Common myeloid progenitor, CD34-positive (primary cell): ENCODE results near the gene CDH4.

Source experiments
- CTCF ChIA-PET: fragments of 350-600 bp; sonication (Branson Sonifier 250); formaldehyde crosslinking; loops from one replicate; lab custom pipeline; 2021; ENCODE audit warnings: antibody characterized with exemption; lab: Charles Lee
- POLR2A ChIA-PET: fragments of 350-600 bp; sonication (Branson Sonifier 250); formaldehyde crosslinking; loops from one replicate; lab custom pipeline; 2021; ENCODE audit warnings: antibody characterized with exemption; lab: Charles Lee
- DNase-seq, 3 donors: peaks; one replicate each; pipeline versions ENCODE4 v3.0.0 to v3.0.0-alpha.2; 2013
- H3K27ac ChIP-seq, 2 experiments: 1 replicate in 1 of 2; 2 replicates in 1 of 2; pipeline ENCODE4 v1.7.0; 2013; ENCODE audit warnings: inconsistent platforms in 2 of 2, low read length in 2 of 2, mild to moderate bottlenecking in 2 of 2, low read depth in 1 of 2, moderate library complexity in 1 of 2; ENCODE audit not compliant: severe bottlenecking in 2 of 2, insufficient read depth in 1 of 2, poor library complexity in 1 of 2
- H3K27me3 ChIP-seq, 5 experiments: replicated peaks in 2 of 5; 1 replicate in 3 of 5; 2 replicates in 2 of 5; pipeline versions ENCODE4 v1.6.1 to v1.7.0; 2013; ENCODE audit warnings: low read length in 4 of 5, mild to moderate bottlenecking in 2 of 5, moderate library complexity in 2 of 5, inconsistent platforms in 1 of 5; ENCODE audit not compliant: insufficient read depth in 5 of 5, control insufficient read depth in 4 of 5
- H3K36me3 ChIP-seq, 4 experiments: 1 replicate in 2 of 4; 2 replicates in 2 of 4; pipeline versions ENCODE4 v1.6.1 to v1.7.0; 2013; ENCODE audit warnings: low read length in 3 of 4, control low read depth in 1 of 4, mild to moderate bottlenecking in 1 of 4; ENCODE audit not compliant: control insufficient read depth in 4 of 4, insufficient read depth in 4 of 4
- H3K4me1 ChIP-seq, 4 experiments: 1 replicate in 3 of 4; 2 replicates in 1 of 4; pipeline versions ENCODE4 v1.6.1 to v1.7.1; 2013; ENCODE audit warnings: low read length in 3 of 4, mild to moderate bottlenecking in 3 of 4, control low read depth in 1 of 4, inconsistent platforms in 1 of 4, moderate library complexity in 1 of 4; ENCODE audit not compliant: control insufficient read depth in 4 of 4, insufficient read depth in 4 of 4; ENCODE audit errors: control extremely low read depth in 1 of 4
- H3K4me3 ChIP-seq, 7 experiments: 1 replicate in 4 of 7; 2 replicates in 3 of 7; pipeline versions ENCODE4 v1.5.1 to v1.7.0; 2013; ENCODE audit warnings: mild to moderate bottlenecking in 7 of 7, low read length in 6 of 7, moderate library complexity in 6 of 7, inconsistent platforms in 2 of 7, low read depth in 2 of 7, control low read depth in 1 of 7; ENCODE audit not compliant: insufficient read depth in 4 of 7, control insufficient read depth in 1 of 7; ENCODE audit errors: extremely low read depth in 1 of 7
- H3K9me3 ChIP-seq, 5 experiments: 1 replicate in 4 of 5; 2 replicates in 1 of 5; pipeline versions ENCODE4 v1.6.1 to v1.7.1; 2013; ENCODE audit warnings: low read length in 4 of 5, mild to moderate bottlenecking in 2 of 5, inconsistent platforms in 1 of 5, low read depth in 1 of 5, moderate library complexity in 1 of 5; ENCODE audit not compliant: control insufficient read depth in 4 of 5, insufficient read depth in 2 of 5; ENCODE audit errors: control extremely low read depth in 1 of 5
- WGBS: methylation state at CpG from one replicate; pipeline ENCODE4 v1.1.5; 2013; ENCODE audit not compliant: insufficient coverage; 5-methylcytosine and 5-hydroxymethylcytosine counted together

CDH4 gene

GRCh38 chr20:61718361-61719005 is 466.4 kb downstream of the CDH4 start:
- H3K27me3 ChIP-seq, result peaks cover 0 to 3% (median 0%) of the 10 kb centered on the region in 5 experiments
- POLR2A ChIA-PET, result no interaction called here
- H3K36me3 ChIP-seq, result peaks cover 0 to 6% (median 0%) of the 10 kb centered on the region in 4 experiments
- CTCF ChIA-PET, result no interaction called here
- H3K4me3 ChIP-seq, result peak overlapping the region in 2 of 7 experiments; percentile 68 to 73
- H3K9me3 ChIP-seq, result peaks cover 0 to 25% (median 13%) of the 10 kb centered on the region in 5 experiments
- H3K27ac ChIP-seq, result no peak overlapping the region
- WGBS, result 88% methylated on average over 7 of the region's 11 CpGs
- DNase-seq, result no peak
- peaks cover 0 to 15% (median 3%) of the 10 kb centered on the region in 4 experiments for H3K4me1 ChIP-seq

GRCh38 chr20:61719691-61720347 is 467.8 kb downstream of the CDH4 start:
- H3K9me3 ChIP-seq, result peaks cover 0 to 23% (median 13%) of the 10 kb centered on the region in 5 experiments
- WGBS, result 16% methylated on average over 16 of the region's 25 CpGs
- ChIA-PET POLR2A (no interaction called here), CTCF (interaction anchor here (0.6 kb wide), 1 partner anchor 12 kb away, joined by 4 read pairs; no protein-coding TSS in a partner anchor)
- peaks cover 0 to 3% (median 0%) of the 10 kb centered on the region in 5 experiments for H3K27me3 ChIP-seq
- H3K27ac ChIP-seq, result peak overlapping the region in 1 of 2 experiments; percentile 18
- H3K4me1 ChIP-seq, result peaks cover 0 to 15% (median 3%) of the 10 kb centered on the region in 4 experiments
- peaks cover 0 to 6% (median 0%) of the 10 kb centered on the region in 4 experiments for H3K36me3 ChIP-seq
- peak; percentile 76 to 95 (median 83) for DNase-seq
- peak overlapping the region in 5 of 7 experiments; percentile 29 to 73 (median 50) for H3K4me3 ChIP-seq

DNA sequence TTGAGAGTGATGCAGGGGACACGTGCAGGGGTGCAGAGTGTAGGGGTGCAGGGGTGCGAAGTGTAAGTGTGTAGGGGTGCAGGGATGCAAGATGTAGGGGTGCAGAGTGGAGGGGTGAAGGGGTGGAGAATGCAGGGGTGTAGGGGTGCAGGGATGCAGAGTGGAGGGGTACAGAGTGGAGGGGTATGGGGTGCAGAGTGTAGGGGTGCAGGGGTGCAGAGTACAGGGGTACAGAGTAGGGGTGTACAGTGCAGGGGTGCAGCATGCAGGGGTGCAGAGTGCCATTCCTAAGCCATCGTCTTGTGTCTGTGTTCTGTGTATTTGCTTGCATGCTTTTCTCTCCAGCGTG is 468.3 kb downstream of the CDH4 start:
- Histone ChIP-seq H3K4me1 (peaks cover 0 to 15% (median 3%) of the 10 kb centered on the region in 4 experiments), H3K27ac (no peak overlapping the region), H3K36me3 (peaks cover 0 to 6% (median 0%) of the 10 kb centered on the region in 4 experiments), H3K4me3 (peak overlapping the region in 1 of 7 experiments; percentile 73), H3K27me3 (peaks cover 0 to 3% (median 0%) of the 10 kb centered on the region in 5 experiments), H3K9me3 (peaks cover 0 to 19% (median 13%) of the 10 kb centered on the region in 5 experiments)
- no peak for DNase-seq
- 81% methylated on average over 3 of the region's 4 CpGs for WGBS
- POLR2A ChIA-PET, result no interaction called here
- CTCF ChIA-PET, result interaction anchor here (0.6 kb wide), 1 partner anchor 13 kb away, joined by 4 read pairs; no protein-coding TSS in a partner anchor

DNA sequence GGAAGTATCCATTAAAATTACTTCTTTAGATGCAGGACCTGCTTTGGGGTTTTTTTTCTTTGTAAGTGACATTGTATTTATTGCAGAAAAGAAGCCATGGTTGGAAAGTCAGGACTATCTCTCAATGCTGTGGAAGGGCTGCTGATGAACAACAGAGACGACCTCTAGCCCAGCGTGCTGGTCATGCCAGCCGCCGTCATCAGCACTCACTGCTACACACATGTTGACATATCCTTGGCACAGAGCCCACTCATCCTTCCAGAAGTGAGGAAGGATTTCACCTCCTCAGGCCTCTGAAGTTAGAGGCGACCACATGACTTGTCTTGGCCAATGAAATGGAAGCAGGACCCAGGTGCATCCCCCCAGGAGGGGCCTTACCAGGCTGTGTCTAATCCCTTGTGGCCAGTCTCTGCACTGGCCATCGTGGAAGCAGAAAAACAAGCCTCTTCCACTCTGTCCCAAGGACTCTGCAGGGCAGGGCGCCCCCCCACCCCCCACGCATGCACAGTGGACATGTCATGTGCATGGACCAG is 470.2 kb downstream of the CDH4 start:
- 88% methylated on average over 8 of the region's 8 CpGs for WGBS
- Histone ChIP-seq H3K4me3 (no peak overlapping the region), H3K9me3 (peaks cover 0 to 9% (median 3%) of the 10 kb centered on the region in 5 experiments), H3K27me3 (peaks cover 0 to 3% (median 0%) of the 10 kb centered on the region in 5 experiments), H3K27ac (no peak overlapping the region), H3K36me3 (peaks cover 0 to 4% (median 0%) of the 10 kb centered on the region in 4 experiments), H3K4me1 (peaks cover 0 to 15% (median 3%) of the 10 kb centered on the region in 4 experiments)
- ChIA-PET POLR2A (no interaction called here), CTCF (no interaction called here)
- no peak for DNase-seq

GRCh38 chr20:61723529-61724257 is 471.6 kb downstream of the CDH4 start:
- peaks cover 0 to 4% (median 0%) of the 10 kb centered on the region in 4 experiments for H3K36me3 ChIP-seq
- POLR2A ChIA-PET, result no interaction called here
- CTCF ChIA-PET, result no interaction called here
- peaks cover 0 to 3% (median 0%) of the 10 kb centered on the region in 5 experiments for H3K27me3 ChIP-seq
- H3K4me1 ChIP-seq, result peaks cover 0 to 9% (median 3%) of the 10 kb centered on the region in 4 experiments
- H3K9me3 ChIP-seq, result peaks cover 0 to 14% (median 3%) of the 10 kb centered on the region in 5 experiments
- no peak overlapping the region for H3K4me3 ChIP-seq
- 81% methylated on average over 8 of the region's 12 CpGs for WGBS
- H3K27ac ChIP-seq, result no peak overlapping the region
- no peak for DNase-seq

- H3K4me1 ChIP-seq, result peaks cover 0 to 2% (median under 1%) of the 10 kb centered on the region in 4 experiments
- H3K36me3 ChIP-seq, result peaks cover 0 to 4% (median 0%) of the 10 kb centered on the region in 4 experiments
- WGBS, result 3% methylated on average over 4 of the region's 4 CpGs
- no peak overlapping the region for H3K4me3 ChIP-seq
- POLR2A ChIA-PET, result no interaction called here
- no peaks in the 10 kb centered on the region for H3K27me3 ChIP-seq
- no peak for DNase-seq
- no peak overlapping the region for H3K27ac ChIP-seq
- H3K9me3 ChIP-seq, result peaks cover 0 to 18% (median 0%) of the 10 kb centered on the region in 5 experiments
- CTCF ChIA-PET, result no interaction called here
Measured at GRCh38 chr20:61724376-61724775, 472.3 kb downstream of the CDH4 start.
